Activated CD4-positive, alpha-beta T cell treated with anti-CD3 and anti-CD28 coated beads, Interleukin-2, amount 50 U/mL, for 24 hours (primary cell): ENCODE data around the gene TMEM272.
A peak's percentile ranks its signal among the peaks of the same experiment; 100 is the strongest.
"Not testable (repeated sequence)": the region's sequence is repeated elsewhere in the genome, so short reads cannot be mapped to it uniquely, and the experiment has no call there.

ENCODE experiments used
- DNase-seq, 2 donors: peaks; one replicate each; pipeline ENCODE4 v3.0.0-alpha.2; 2020; ENCODE audit warnings: low read depth in 1 of 2, low spot score in 1 of 2

Gene TMEM272

GRCh38 chr13:51825681-51826254, 19.2 kb downstream of the TMEM272 start:
- no peak for DNase-seq

DNA sequence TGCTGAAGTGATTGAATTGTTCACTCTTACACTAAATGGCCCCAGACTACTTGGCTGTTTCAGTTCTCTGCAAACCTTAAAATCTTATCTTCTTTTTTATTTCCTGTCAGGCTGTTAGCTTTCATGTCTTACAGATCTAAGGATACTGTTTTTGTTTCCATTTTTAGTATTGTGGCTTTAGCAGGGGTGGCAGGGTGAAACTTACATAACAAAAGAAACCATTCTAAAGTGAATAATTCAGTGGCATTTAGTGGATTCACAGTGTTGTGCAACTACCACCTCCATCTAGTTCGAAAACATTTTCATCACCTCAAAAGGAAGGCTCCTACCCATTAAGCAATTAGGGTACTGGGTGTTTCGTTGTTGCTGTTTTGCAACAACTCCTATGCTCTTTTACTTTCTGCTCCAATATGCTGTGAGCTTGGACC, 19.8 kb downstream of the TMEM272 start:
- no peak for DNase-seq

DNA sequence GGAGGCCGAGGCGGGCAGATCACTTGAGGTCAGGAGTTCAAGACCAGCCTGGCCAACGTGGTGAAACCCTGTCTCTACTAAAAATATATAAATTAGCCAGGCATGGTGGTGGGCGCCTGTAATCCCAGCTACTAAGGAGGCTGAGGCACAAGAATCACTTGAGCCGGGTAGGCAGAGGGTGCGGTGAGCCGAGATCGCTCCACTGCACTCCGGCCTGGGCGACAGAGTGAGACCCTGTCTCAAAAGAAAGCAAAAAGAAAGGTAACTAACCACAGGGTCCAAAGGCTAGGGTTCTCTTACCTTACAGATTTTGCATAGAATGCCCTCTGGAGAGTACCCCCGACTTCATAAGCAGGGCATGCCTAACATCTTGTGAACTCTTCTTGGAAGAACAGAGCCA, 20.3 kb downstream of the TMEM272 start:
- DNase-seq = not testable (repeated sequence)

DNA sequence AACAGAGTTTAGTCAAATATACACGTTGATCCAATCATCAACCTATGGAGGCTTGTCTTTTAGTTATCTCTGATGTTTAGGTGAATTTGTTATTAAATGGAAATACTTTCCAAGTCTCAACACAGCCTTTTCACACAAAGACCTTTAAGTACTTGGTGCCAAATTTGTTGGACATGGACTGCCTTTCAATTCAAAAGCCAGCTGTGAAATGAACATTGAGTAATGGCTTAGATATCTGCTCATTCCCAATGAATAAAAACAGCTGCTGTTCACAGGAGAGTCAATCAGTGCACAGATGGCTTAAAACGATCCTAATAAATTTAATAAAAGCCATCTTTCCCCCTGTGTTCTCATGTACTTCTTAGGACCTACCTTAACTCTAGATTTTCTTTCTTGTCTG, 21.1 kb downstream of the TMEM272 start:
- no peak for DNase-seq

- no peak for DNase-seq
Measured at GRCh38 chr13:51823359-51823758, 21.6 kb downstream of the TMEM272 start.

GRCh38 chr13:51822106-51822815, 22.7 kb downstream of the TMEM272 start:
- no peak for DNase-seq

DNA sequence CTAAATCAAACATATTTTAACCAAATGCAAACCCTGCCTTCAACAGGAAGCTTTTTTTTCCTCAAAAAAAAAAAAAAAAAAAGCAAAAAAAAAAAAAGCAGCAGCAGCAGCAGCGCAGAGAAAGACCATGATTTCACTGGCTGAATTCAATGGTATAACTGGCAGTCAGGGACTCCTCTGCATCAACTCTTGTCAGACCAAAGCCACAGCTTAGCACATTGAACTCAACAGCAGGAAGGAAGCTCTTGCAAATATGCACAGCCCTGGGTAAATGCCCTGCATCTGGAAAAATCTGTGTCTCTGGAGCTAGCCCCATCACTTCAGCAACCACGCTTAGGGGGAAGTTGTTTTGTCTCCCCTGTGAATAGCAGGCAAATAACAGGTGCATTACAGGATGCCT, 23.4 kb downstream of the TMEM272 start:
- no peak for DNase-seq

DNA sequence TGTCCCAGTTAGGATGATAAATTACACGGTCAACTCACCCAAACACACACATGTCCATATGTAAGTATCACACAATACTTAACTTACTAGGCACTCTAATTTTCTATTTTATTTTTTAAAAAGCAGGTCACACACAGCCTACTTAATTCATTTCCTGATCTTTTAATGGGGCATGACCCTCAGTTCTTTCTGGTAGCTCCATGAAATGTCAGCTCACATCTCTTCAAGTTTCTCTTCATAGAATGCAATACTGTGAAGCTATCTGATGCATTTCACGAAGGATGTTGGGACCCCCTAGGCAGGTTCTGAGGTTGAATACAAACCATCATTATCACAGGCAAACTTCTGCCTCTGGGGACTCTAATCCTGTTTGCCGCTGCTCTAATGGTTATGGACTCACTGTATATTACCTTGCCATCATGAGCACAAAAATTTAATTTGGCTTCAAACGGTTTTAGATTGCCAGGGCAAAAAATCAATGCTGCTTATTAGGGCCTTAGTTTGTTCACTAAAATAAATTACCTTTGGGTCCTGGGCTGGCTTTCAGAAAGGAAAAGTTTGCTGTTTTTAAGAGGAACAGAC, 24.9 kb downstream of the TMEM272 start:
- no peak for DNase-seq

DNA sequence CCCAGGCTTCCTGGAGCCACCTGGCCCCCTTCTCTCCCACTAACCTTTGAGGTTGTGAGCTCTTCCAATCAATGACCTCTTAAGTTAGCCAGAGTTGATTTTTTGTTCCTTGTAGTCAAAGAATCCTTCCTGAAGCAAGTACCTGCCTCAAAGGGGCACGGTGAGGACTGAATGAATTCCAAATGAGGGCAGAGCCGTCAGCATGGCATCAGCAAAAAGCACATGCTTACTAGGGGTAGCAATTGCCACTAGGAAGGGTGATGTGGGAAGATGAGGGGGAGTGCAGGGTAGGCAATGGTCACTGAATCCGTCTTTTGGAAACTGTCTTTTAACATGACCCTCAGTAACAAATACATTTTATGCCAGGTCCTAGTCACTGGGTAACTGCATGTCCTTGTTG, 25.4 kb downstream of the TMEM272 start:
- DNase-seq = no peak

- DNase-seq = peak; percentile 42 to 64
Measured at GRCh38 chr13:51818781-51819511, 26.0 kb downstream of the TMEM272 start.

DNA sequence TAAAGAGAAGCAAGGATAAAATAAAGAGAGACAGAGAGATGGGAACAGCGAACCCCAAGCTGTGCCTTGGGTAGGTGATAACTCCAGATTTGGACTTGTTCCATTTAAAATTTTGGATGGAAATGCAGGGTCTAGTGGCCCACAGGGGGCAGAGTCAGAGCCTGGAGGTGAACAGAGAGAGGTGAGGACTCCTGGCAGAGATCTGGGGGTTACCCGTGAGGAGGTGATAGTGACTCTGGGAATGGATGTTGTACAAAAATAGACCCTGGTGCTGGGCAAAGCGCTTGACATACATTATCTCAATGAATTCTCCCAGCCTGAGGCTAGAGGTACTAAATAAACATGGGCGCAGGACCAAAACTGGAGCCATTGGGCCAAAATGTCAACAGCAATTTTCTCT, 26.7 kb downstream of the TMEM272 start:
- no peak for DNase-seq

GRCh38 chr13:51817717-51818116, 27.3 kb downstream of the TMEM272 start:
- DNase-seq = no peak

DNA sequence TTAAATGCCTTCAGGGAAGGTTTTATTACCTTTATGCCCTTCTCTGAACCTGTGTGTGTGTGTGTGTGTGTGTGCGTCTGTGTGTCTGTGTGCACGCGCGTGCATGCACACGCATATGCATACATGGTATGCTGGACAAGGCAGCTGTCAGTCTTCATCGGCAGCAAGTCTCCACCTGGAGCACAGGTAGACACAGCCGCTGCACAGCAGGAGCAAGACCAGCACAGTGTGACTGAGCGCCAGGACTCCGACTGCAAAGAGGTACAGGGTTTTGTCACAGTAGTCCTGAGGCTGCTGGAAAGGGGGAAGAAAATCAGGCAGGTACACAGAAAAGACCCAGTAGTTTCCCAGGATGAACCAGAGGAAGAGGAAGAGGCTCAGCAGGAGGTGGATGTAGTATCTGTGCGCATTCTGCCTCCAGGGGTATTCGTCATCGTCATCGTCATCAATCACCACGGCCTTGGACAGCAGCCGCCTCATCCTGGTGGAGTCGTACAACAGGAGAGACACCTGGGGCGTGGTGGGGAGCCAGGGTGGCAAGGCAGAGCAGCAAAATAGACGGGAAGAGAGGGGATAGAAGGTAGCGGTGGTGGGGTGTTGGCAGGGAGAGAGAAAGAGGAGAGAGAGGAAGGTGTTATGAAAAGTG, 28.2 kb downstream of the TMEM272 start:
- DNase-seq = no peak

DNA sequence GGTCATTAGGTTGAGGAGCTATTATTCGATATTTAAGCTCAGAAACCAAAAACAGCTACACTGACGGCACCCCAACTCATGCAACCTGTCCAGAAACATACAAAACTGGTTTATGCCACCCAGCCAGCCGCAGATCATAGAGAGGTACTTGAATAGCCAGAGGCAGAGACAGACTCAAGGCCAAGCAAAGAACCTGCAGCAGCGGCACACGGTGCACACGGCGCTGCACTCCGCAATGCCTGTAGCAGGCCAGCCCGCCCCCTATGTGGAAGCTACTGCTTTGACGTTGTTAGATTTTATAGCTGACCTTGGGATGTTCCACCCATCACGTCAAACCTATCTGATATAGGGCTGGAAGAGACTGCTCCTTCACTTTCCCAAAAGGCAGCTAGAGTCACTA, 29.1 kb downstream of the TMEM272 start:
- no peak for DNase-seq

- DNase-seq = peak in 1 of 2 donors; percentile 47
Measured at GRCh38 chr13:51814825-51815650, 29.9 kb downstream of the TMEM272 start.

- no peak for DNase-seq
Measured at GRCh38 chr13:51814071-51814470, 30.9 kb downstream of the TMEM272 start.

DNA sequence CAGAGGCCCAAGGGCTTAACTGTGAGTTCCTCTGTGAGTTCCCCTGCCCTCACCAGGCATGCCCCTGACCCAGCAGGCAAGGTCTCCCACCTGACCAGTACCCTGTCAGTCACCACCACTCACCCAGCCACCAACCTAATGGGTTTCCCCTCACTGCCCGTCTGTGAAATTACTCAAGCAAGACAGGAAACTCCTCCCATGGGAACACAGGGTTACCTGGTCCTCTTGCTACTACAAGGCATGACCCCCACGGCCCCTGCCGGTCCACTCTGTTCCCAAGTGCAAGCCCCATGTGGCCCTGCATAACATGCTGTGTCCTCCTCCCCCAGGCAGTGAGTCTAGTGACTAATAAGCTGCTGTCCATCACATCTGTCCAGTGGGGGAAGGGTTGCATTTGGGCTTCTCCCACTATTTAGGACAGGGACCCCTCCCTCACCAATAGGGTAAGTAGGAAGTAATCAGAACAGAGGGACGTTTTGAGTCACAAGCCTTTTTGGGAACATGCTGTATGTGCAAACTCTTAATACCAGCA, 33.0 kb downstream of the TMEM272 start:
- no peak for DNase-seq

- no peak for DNase-seq
Measured at GRCh38 chr13:51811046-51811445, 33.9 kb downstream of the TMEM272 start.

- DNase-seq = no peak
Measured at GRCh38 chr13:51808811-51809210, 36.2 kb downstream of the TMEM272 start.

DNA sequence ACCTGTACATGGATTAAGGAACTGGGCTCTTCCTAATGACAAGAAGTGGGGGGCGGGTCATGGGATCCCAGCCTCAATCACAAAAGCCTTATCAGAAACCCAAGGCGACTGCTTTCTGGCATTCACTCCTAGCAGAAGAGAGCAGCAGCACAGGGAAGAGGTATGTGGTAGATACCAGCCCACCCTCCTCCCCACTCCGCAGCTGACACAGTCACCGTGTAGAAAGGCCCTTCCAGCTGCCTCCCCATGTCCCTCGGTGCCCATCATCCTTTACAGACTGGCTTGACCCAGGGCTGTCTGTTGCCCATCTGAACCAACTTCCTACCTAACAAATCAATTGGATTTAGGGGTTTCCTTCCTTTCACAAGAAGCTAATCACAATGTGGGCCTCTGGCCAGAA, 37.9 kb downstream of the TMEM272 start:
- no peak for DNase-seq
